NCI-H510A treated with DMSO at 0.1 percent for 48 hours (cell line): ENCODE results near the gene OR4B1.
A peak's percentile ranks its signal among the peaks of the same experiment; 100 is the strongest.
"Not testable (repeated sequence)": the region's sequence is repeated elsewhere in the genome, so short reads cannot be mapped to it uniquely, and the experiment has no call there.

Source experiments
- DNase-seq: peaks from one replicate; lab custom pipeline; 2025; lab: John Stamatoyannopoulos, UW

OR4B1 gene, protein sequence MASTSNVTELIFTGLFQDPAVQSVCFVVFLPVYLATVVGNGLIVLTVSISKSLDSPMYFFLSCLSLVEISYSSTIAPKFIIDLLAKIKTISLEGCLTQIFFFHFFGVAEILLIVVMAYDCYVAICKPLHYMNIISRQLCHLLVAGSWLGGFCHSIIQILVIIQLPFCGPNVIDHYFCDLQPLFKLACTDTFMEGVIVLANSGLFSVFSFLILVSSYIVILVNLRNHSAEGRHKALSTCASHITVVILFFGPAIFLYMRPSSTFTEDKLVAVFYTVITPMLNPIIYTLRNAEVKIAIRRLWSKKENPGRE

DNA sequence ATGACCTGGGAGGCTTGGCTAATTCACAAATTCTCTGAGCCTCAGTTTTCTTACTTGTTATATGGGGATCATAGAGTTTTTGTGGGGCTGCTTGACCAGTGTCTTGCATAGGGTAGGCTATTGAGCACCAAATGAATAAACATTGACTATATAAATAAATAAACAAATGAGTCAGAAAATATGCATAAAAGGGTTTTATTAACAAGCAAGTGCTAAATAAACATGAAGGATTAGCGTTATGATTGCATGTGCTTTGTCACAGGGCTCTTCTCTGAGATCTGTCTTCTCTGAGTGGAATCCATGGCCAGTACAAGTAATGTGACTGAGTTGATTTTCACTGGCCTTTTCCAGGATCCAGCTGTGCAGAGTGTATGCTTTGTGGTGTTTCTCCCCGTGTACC, at the start of gene OR4B1:
OR4B1 (plus strand) TSS at position 301 of the 400 bp plus-strand sequence; CDS start at position 301, 0 bp downstream.
- no peak for DNase-seq

DNA sequence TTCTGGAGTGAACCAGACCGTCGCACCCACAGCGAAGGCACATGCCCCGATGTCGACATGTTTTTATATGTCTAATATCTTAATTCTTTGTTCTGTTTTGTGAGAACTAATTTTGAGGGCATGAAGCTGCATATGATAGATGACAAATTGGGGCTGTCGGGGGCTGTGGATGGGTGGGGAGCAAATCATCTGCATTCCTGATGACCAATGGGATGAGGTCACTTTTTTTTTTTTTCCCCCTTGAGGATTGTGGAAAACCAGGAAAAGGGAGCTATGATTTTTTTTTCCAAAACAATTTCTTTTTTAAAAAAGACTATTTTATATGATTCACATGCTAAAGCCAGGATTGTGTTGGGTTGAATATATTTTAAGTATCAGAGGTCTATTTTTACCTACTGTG, 49.2 kb upstream of the OR4B1 start:
- DNase-seq, result no peak

DNA sequence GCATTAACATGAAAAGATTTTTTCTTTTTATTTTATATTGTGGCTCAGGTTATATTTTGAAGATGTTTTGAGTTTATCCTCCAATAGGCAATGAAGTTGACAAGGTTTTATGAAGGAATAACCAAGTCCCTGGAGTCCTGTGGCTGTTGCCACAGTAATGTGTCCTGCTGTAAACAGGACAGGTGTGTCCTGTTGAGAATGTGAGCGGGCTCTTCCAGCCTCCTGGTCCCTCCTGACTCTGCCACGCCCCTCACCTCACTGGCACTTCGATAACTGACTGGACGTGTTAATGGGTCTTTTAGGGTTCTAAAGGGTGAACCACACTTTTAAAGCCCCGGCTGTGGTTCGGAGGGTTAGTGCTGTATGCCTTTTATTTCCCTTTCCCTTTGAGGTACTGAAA, 47.8 kb upstream of the OR4B1 start:
- no peak for DNase-seq

DNA sequence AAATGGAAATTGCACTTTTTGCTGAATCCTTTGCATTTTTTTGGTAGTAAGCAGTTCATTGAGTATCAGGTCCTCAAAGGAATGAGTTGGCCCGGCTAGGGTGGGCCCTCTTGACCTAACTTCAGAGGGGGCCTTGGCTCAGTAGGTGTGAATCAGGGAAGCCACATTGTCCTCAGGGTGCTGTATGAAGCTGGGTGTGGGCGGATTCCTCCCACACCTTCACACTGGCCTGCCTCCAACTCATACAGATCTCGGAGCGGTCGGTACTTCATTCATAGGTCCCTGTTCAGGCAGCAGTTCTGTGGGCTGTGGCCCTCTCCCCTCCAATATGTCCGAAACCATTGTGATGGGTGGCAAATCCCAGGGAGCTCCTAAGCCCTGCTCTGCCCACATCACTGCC, 47.4 kb upstream of the OR4B1 start:
- DNase-seq, result no peak

DNA sequence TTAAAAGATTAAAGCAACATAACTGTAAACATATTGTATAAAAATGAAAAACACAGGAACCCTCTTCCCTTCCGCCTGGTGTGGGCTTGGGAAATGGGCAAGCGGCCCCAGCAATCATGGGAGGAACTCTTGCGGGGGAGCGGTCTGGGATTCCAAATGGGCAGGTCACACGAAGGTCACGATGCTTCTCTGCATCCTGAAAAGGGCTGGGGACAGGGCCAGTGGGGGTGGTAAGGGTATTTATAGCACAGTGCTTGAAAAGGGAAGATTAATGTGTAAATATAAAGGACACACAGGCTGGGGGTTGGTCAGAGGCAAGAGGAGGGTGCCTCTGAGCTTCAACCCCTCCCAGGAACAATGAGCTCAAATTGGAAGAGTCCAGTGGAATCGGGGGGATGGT, 46.9 kb upstream of the OR4B1 start:
- no peak for DNase-seq

DNA sequence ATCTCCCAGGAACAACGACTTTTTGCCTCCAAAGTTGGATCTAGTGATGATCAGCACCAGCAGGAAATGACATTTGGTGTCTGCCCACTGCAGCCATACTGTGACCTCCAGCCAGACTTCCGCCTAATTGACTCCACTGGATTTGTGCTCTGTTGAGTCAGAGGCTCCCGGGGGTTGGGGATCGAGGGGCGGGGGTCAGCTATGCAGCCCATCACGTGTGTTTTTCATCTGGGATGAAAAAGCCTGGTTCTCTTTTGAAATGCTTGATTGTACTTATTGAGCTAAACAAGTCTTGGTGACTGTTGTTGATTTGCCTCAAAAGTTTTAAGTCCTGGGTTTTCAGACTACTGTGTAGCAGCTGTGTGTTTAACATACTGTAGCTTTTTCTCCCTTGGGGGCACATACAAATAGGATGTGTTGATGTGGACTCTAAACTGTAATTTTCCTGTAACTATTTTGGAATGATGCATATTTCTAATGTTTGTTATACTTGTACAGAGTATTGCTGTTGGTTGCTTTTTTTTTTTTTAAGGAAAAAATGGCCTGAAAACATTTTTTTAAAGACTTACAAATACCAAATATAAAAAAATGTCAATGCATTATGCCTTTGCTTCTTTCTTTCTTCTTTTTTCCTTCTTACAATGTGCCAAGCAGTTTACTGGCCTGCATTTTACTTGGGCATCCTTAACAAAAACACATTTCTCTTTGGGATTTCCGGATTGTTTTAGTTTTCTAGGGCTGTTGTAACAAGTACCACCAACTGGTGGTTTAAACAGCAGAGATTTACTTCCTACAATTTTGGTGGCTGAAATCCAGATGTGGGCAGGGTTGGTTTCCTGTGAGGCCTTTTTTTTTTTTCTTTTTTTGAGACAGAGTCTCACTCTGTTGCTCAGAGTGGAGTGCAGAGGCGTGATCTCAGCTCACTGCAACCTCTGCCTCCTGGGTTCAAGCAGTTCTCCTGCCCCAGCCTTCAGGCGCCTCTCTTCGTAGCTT, 46.1 kb upstream of the OR4B1 start:
- no peak for DNase-seq

DNA sequence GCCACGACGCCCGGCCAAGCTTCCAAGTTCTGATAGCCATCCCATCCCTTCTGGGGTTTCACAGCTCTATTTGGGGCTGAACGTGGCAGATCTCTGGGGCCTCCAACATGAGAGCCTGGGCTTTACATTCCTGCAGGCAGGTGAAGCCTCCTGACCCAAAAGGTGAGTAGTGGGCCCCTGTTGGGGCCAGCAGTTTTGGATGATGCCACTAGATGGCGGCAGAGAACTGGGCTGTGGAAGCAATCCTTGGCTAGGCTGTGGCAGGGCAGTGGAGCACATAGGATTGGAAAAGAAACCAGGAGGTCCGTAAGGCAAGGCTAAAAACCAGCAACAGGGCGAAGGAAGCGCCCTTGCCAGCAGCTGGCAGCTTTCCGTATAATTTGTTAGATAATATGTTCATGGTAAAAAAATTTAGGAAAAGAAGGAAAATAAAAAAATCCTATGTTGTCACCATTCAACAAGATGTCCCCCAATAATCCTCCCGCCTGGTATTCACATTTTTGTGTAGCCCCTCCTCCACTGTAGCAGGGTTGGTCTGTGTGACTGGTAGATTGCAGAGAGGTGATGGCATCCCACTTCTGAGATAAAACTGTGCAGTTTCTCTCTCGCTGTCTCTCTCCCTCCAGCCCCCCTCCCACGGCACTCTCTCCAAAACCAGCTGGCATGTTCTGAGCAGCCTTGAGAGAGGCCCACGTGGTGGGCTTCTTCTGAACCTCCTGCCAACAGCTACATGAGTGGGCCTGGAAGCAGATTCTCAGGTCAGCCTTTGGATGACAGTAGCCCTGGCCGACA, 43.6 kb upstream of the OR4B1 start:
- peak; percentile 33 for DNase-seq

DNA sequence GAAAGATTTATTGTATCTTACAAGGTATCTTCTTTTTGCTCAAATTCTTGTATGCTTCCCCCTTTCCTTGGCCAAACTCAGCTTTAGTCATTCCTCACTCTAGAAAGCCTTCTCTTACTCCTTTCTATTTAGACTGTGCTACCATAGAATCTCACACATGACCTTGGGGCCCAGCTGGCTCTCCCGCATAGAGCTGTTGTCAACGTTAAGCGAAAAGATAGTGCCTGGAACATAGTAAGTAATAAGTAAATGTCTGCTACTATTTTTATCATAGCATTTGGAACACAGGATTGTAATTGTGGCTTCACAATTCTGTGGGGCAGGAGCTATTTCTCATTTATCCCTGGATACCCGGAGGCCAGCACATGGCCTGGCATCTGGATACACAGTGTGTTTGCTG, 38.9 kb upstream of the OR4B1 start:
- no peak for DNase-seq

DNA sequence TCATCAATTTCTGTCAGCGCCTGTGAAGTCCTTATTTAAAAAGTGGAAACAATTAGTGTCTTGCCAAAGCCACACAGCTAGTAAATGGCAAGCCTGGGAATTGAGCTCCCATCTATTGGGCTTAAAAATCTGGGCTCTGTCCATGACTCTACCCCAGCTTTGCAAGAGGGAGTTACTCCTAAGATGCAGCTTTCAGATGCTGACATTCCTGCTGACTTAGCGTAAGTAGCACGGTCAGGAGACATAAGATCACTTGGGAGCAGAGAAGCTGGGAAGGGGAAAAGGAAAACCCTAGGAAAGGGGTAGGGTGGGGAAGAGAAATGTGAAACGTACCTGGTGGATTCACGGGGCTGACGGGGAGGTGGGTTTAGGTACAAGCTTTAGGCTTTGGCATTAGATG, 36.0 kb upstream of the OR4B1 start:
- DNase-seq, result no peak

DNA sequence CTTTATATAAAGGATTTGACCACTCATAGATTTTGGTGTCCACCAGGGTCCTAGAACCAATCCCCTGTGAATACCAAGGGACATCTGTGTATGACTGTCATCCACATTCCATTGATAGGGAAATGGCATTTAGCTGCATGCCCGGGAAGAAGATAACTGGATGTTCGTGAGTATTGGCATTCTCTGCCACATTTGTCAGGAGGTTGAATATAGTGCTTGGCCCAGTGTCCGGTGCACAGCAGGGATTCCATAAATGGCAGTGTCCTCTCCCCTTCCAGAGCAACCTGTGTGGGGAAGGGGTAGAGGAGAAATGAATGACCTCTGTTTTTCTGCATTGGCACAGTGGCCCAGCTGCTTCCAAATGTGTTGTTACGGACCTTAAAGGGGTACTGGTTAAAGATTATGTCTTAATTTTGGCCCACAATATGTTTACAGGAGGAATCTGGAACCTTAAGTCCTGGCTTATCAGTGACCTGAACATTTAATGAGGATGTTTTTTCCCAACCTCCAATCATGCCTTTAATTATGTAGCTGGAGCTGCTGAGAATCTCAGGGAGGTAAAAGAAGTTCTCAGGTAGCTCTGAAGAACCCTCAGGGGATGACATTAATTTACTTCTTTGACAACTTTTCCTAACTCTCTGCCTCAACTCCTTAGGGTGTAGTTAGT, 33.6 kb upstream of the OR4B1 start:
- DNase-seq, result no peak

DNA sequence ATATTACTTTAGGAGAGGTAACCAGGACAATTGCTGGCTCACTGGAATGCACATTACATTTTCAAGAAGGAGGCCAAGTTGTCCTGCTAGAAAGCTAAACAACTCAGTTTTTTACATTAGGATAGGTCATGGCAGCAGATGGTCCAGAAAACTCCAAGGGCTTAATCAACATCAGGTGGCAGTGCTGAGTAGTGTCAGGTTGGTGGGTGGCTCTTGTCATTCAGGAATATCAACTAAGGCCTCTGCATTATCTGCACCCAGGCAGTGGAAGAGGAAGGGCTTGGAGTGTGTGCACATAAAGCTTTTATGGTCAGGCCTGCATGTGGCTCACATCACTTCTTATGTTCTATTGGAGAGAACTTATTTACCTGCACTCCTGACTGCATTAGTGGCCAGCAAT, 32.2 kb upstream of the OR4B1 start:
- no peak for DNase-seq

DNA sequence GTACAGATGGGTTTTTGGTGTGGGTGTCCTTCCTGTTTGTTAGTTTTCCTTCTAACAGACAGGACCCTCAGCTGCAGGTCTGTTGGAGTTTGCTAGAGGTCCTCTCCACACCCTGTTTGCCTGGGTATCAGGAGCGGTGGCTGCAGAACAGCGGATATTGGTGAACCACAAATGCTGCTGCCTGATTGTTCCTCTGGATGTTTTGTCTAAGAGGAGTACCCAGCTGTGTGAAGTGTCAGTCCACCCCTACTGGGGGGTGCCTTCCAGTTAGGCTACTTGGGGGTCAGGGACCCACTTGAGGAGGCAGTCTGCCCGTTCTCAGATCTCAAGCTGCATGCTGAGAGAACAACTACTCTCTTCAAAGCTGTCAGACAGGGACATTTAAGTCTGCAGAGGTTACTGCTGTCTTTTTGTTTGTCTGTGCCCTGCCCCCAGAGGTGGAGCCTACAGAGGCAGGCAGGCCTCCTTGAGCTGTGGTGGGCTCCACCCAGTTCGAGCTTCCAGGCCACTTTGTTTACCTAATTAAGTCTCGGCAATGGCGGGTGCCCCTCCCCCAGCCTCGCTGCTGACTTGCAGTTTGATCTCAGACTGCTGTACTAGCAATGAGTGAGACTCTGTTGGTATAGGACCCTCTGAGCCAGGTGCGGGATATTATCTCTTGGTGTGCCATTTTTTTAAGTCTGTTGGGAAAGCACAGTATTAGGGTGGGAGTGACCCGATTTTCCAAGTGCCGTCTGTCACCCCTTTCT, 25.5 kb upstream of the OR4B1 start:
- DNase-seq, result not testable (repeated sequence)

DNA sequence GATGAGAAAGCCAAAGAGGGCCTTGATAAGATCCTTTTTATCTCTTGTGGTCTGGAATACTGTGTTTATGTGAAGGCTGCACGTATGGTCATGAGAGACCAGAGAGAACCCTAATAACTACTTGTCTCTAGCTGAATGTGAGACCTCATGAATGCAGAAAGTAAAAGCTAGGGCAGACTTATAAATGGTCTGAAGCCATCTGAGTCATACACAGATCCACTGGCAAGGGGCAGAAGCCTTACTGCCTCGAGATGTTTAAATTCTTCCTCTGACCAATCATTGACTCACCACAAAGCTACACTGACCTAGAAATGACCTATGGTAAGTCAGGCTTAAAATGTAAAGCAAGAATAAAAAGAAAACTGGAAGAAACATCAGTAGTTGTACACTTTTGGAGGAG, 22.7 kb upstream of the OR4B1 start:
- DNase-seq, result no peak

DNA sequence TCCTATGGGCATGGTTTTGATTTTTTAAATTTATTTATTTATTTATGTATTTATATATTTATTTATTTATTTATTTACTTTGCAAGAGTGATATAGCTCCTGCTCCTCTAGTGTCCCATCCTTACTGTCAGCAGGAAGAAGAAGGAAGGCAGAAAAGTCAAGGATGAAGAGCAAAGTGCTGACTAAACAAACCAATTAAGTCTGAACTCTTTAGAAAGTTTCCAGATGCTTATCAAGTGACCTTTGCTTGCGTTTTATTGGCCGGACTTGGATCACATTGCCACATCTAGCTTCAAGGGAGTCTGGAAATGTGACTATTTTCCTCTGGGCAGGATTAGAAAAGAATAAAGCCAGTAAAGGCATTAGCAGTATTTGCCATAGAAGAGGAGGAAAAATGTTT, 8.7 kb upstream of the OR4B1 start:
- no peak for DNase-seq

DNA sequence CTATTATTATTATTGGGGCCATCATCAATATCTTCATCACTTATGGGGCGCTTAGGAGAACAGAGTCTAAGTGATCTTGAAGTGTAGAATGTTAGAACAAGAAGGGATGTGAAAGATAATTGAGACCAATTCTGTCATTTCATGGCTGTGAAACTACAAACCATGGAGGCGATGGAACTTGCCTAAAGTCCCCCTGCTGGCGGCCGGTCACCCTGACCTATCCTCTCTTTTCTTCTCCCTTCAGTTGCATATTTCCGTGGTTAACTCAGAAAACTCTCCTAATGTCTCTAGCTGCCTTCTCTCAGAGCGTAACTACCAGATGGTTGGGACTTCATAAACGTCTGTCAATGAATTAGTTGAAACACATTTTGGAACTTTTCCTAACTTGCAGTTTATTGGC, 6.6 kb upstream of the OR4B1 start:
- no peak for DNase-seq

DNA sequence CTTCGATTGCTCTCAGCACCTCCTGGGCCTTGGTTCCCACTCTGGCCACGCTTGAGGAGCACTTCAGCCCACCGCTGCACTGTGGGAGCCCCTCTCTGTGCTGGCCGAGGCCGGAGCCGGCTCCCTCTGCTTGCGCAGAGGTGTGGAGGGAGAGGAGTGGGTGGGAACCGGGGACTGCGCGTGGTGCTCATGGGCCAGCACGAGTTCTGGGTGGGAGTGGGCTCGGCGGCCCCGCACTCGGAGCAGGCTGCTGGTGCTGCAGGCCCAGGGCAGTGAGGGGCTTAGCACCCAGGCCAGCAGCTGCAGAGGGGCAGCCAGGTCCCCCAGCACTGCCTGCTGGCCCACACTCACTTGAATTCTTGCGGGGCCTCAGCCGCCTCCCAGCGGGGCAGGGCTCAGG, 12.2 kb downstream of the OR4B1 start:
- DNase-seq, result no peak

DNA sequence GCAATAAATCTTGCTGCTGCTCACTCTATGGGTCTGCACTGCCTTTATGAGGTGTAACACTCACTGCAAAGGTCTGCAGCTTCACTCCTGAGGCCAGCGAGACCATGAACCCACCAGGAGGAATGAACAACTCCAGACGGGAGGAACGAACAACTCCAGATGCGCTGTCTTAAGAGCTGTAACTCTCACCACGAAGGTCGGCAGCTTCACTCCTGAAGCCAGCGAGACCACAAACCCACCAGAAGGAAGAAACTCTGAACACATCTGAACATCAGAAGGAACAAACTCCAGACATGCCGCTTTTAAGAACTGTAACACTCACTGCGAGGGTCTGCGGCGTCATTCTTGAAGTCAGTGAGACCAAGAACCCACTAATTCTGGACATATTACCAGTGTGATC, 13.4 kb downstream of the OR4B1 start:
- DNase-seq, result not testable (repeated sequence)

DNA sequence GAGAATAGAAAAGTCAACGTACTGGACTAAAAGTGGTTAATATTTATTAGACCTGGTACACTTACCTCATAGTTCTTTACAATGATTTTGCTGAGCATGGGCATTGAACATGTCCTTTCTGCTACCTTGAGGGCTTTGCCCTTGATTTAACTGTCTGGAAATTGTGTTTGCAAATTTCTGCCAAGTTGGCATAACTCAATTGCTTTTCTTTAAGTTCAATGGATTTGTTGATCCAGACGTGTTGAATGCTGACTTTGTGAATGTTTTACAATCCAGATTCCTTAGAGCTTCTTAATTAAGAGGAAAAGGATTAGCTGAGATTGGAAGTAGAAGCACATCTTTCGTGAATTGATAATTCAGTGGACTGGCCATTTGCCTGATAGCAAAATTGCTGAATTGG, 21.1 kb downstream of the OR4B1 start:
- no peak for DNase-seq

DNA sequence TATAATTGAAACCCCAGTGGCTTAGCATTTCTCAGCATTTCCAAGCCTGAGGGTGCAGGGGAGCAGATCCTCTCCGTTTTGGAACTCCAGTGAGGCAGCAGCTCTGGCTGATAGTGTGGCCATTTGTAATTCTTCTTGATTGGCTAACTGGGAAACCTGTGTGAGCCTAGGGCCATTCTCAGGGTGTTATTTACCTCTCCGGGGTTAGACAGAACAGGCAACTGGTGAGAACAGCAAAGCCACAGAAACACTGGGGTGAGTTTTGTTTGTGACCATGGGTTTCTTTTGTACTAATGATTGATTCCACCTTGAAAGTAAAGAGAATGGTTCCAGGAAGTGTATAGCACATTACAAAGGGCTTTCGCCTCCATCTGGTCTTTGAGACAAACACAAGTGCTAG, 25.9 kb downstream of the OR4B1 start:
- no peak for DNase-seq

DNA sequence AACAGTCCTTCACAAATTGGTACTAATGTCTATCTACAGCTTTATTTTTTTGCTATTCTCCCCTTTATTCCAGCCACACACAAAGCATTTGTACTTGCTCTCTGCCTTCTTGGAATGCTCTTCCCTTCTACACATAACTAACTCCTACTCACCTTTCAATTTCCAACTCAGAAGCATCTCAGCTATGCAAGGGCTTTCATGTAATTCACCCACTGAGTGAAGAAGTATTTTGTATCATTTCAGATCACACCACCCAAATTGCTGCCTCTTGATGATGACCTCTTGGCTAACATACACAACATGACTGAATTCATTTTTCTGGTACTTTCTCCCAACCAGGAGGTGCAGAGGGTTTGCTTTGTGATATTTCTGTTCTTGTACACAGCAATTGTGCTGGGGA, 28.2 kb downstream of the OR4B1 start, which contains the start of gene OR4X2:
OR4X2 (plus strand) TSS at position 301 of the 400 bp plus-strand sequence; CDS start at position 301, 0 bp downstream.
- DNase-seq, result no peak

DNA sequence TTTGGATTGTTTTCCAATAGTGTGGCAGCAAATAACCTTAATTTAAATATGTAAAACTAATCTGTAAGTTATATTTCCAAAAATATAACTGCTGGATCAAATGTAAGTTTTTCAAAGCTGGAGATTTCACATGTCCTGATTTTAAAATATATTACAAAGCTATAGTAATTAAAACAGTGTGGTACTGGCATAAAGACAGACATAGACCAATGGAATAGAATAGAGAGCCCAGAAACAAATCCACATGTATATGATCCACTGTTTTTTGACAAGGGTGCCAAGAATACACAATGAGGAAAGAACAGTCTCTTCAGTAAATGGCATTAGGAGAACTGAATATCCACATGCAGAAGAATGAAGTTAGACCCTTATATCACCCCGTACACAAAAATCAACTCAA, 32.3 kb downstream of the OR4B1 start:
- no peak for DNase-seq
